NCI-H2029 treated with DMSO at 0.1 percent for 48 hours (cell line): ENCODE data around the gene RPL3.
"Not testable (repeated sequence)": the region's sequence is repeated elsewhere in the genome, so short reads cannot be mapped to it uniquely, and the experiment has no call there.

Experiments used
- DNase-seq: peaks from one replicate; lab custom pipeline; 2025; lab: John Stamatoyannopoulos, UW

Gene RPL3

GRCh38 chr22:39351689-39352214 is 32.3 kb upstream of the RPL3 start:
- DNase-seq = no peak

DNA sequence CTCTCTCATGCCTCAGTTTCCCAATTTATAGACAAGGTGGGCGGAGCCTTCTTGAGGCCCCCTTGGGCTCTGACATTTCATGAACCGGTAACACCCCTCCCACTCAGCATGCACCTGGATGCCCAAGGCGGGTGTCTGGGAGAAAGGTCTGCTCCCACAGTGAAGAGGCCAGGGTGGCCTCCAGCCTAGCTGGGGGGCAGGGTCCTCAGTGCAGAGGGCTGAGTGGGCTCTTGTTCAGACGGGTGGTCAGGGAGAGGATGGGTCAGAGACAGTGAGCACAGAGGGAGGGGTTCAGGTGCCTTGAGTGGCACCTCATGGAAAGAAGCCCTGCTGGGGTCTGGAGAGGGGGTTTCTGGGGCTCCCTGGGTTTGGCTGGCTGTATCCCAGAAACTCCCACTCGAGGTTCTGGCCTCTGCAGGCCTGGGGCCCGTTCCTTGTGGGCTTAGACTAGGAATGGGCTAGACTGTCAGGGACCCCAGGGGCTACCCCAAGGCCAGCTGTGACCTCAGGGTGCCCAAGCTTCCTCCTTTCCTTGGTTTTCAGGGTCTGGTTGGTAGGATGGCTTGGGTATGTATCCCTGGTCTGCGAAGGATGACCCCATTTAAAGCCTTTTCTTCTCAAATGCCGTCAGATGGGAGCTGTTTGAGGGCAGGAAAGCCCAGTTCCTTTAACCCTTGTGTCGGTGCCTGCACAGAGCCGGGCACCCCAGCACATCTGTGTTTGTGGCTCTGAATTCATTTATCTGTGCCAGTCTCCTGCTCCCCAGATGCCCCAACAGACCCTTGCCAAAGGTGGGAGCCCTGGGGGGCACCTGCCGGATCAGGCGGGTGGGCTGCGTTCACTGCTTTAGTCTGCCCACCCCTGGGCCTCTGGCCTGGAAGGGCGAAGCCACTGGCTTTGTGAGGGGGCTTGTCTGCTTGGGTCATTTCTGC is 31.6 kb upstream of the RPL3 start:
- DNase-seq = no peak

- DNase-seq = no peak
These were observed 30.7 kb upstream of the RPL3 start, which contains the start of gene SYNGR1 for GRCh38 chr22:39349967-39350726. SYNGR1 (plus strand) TSS chr22:39349991; CDS start chr22:39350011, 20 bp downstream.

GRCh38 chr22:39349506-39349966 is 30.1 kb upstream of the RPL3 start:
- no peak for DNase-seq

- DNase-seq = no peak
These were observed 29.6 kb upstream of the RPL3 start for GRCh38 chr22:39348909-39349505.

DNA sequence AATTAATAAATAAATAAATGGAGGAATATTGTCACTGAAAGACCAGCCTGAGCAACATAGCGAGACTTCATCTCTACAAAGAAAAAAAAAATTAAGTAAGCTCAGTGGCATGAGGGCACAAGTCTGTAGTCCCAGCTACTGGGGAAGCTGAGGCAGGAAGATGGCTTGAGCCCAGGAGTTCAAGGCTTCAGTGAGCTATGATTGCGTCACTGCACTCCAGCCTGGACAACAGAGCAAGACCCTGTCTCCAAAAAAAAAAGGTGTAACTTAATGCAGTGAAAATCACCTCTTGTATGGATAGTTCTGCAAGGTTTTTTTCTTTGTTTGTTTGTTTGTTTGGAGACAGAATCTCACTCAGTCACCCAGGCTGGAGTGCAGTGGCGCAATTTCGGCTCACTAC is 25.8 kb upstream of the RPL3 start:
- DNase-seq = no peak

DNA sequence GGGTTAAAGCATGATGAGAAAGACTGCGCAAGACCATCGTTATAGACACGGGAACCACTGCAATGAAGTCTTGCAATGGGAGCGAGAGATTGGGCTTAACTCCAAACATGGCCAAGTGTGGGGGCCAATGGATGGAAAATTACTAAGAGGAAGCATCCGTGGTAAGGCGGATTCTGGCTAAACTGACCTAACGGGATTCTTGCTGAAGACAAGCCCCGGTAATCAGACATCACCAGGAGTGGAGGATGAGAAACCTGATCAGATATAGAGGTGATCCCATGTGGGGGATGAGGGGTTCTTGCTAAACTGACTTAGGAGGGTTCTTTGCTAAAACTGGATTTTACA is 24.6 kb upstream of the RPL3 start:
- DNase-seq = no peak

- DNase-seq = no peak
These were observed 24.0 kb upstream of the RPL3 start for GRCh38 chr22:39343259-39344045.

DNA sequence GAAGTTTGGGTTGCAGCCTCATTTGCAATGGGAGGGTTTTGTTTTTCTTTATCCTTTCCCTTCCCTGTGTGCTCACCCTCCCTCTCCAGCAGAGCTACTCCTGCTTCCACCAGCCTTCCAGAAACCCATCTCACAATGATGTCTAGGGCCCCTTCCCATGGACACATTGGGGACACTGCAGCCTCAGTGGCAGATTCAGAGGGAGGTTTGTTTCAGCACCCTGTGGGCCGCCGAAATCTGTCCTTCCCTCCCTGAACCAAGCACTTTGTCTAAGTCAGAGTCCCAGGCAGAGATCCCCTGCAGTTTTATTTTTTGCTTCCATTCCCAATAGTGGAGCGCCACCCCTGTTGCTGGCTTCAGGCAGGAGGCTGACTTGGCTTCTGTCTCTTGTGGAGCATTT is 21.8 kb upstream of the RPL3 start:
- no peak for DNase-seq

DNA sequence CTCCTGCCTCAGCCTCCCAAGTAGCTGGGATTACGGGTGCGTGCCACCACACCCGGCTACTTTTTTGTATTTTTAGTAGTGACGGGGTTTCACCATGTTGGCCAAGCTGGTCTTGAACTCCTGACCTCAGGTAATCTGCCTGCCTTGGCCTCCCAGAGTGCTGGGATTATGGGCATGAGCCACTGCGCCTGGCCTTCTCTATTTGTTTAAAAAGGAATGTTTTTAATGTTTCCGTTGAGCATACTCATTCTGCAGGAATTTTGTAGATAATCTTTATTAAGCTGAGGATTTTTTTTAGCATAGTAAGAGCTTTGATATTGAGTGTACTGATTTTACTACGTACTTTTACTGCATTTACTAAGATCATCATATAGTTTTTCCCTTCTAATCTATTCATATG is 20.4 kb upstream of the RPL3 start:
- DNase-seq = not testable (repeated sequence)

- no peak for DNase-seq
These were observed 17.0 kb upstream of the RPL3 start for GRCh38 chr22:39336411-39336810.

DNA sequence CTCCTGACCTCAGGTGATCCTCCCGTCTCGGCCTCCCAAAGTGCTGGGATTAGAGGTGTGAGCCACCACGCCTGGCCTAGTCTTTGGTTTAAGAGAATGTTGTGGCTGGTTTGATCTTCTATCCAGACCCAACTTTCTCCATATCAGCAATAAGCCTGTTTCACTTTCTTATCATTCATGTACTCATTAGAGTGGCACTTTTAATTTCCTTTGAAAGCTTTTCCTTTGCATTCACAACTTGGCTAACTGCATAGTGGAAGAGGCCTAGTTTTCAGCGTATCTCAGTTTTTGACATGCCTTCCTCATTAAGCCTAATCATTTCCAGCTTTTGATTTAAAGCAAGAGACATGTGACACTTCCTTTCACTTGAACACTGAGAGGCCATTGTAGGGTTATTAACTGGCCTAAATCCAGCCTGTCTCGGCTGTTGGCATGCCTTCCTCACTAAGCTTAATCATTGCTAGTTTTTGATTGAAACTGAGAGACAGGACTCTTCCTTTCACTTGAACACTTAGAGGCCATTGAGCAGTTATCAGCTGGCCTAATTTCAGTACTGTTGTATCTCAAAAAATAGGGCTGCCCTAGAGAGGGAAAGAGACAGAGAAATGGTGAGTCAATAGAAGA is 13.1 kb upstream of the RPL3 start:
- DNase-seq = no peak

GRCh38 chr22:39330553-39330952 is 11.1 kb upstream of the RPL3 start:
- not testable (repeated sequence) for DNase-seq

- DNase-seq = no peak
These were observed 8.8 kb upstream of the RPL3 start for GRCh38 chr22:39327995-39328754.

DNA sequence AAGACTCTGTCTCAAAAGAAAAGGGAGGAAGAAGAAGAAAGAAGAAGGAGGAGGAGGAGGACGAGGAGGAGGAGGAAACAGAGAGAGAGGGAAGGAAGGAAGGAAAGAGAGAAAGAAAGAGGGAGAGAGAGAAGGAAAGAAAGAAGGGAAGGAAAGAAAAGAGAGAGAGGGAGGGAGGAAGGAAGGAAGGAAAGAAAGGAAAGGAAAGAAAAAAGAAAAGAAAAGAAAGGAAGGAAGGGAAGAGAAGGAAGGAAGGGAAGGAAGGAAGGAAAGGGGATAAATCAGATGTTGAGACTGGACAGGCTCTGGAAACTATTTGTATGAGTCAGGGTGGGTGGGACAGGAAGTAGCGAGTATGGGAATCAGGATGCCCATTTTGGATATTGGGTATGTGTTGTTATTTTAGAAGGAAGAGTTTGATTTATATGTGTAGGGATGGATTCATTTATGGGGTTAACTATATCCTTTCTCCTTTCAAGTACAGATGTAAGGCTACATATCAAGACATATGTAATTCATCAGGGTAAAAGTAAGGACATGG is 6.0 kb upstream of the RPL3 start:
- DNase-seq = no peak

- not testable (repeated sequence) for DNase-seq
These were observed 1.2 kb upstream of the RPL3 start for GRCh38 chr22:39320616-39321029.

DNA sequence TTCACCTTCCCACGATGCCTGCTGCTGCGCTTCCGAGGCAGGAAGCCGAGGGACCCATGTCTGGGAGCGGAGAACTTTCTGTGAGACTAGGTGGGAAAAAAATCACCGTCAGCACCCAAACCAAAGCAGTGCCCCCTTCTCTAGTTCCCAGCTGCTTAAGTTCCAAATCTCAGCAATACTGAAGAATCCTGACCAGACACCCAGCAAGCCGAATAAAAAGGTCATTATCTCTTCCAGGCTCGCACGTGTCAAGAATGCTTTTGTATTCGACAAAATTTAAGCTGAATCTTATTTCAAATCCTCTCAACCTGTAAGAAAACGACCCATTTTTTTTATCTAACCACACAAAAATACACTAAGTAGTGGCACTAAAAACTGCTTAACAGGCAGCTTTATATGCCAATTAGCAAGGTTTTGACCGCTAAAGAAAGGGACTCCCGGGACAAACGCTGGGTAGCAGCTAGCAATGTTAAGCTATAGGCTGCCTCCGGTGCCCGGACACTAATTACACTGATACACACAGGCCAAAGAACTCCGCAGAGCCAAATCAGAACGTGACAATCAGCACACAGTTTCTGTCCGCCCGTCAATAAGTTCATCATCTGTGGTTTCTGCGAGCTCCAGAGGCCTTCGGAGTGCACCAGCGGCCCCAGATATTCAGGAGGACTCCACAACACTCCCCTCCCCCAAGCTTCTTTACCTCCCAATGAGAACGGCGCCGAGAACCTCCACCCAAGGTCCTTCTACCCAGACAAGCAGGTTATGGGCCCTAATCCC is 728 bp downstream of the RPL3 start:
- DNase-seq = no peak

- no peak for DNase-seq
These were observed 1.5 kb downstream of the RPL3 start for GRCh38 chr22:39317775-39318506.
